EH (cell line): Measurements from ENCODE around the gene CACNG6.
"Not testable (repeated sequence)": the region's sequence is repeated elsewhere in the genome, so short reads cannot be mapped to it uniquely, and the experiment has no call there.

Experiments
- DNase-seq: peaks from one replicate; pipeline ENCODE4 v3.0.0-alpha.2; 2015; ENCODE audit warnings: low read depth

The CACNG6 gene

GRCh38 chr19:54002495-54003315 lies 11.3 kb downstream of the CACNG6 start:
- DNase-seq = no peak

DNA sequence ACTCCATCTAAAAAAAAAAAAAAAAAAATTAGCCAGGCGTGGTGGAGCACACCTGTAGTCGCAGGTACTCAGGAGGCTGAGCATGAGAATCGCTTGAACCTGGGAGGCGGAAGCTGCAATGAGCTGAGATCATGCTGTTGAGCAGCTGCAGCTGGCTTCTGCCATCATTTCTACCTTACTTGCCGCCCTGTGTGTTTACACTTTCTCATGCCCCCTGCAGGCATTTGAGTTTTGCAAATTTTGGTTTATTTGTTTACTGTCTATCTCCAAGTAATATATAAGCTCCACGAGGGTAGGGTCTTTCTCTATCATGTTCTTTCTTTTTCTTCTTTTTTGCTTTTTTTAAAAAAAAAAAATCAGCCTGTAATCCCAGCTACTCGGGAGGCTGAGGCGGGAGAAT lies 18.0 kb downstream of the CACNG6 start:
- no peak for DNase-seq

DNA sequence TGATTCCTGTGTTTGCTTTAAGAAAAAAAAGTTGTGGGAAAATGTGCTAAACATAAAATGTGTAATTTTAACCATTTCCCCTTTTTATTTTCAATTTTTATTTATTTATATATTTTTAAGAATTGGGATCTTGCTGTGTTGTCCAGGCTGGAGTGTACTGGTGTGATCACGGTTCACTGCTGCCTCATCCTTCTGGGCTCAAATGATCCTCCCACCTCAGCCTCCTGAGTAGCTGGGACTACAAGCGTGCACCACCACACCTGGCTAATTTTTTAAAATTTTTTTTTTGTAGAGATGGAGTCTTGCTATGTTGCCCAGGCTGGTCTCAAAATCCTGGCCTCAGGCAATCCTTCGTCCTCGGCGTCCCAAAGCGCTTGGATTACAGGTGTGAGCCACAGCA lies 19.0 kb downstream of the CACNG6 start:
- no peak for DNase-seq

DNA sequence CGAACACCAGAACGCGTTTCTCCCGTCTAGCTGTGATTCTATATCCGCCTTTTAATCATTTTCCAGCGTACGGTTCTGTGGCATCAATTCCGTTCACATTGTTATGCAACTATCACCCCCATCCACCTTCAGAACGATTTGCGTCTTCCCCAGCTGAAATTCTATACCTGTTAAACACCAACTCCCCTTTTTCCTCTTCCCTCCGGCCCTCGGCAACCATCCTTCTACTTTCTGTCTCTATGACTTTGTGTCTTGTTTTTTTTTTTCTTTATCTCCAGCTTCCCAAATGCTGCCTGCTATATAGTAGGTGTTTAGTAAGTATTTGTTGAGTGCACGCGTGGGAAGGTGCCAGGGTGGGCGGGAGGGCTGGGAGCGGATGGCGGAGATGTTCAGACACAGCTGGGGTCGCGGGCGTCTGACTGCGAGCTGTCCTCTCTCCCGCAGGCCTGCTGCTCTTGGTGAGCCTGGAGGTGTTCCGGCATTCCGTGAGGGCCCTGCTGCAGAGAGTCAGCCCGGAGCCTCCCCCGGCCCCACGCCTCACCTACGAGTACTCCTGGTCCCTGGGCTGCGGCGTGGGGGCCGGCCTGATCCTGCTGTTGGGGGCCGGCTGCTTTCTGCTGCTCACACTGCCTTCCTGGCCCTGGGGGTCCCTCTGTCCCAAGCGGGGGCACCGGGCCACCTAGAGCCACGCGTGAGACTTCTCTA lies 20.2 kb downstream of the CACNG6 start:
- DNase-seq = no peak

- no peak for DNase-seq
These were observed 22.4 kb downstream of the CACNG6 start for GRCh38 chr19:54013866-54014265.

DNA sequence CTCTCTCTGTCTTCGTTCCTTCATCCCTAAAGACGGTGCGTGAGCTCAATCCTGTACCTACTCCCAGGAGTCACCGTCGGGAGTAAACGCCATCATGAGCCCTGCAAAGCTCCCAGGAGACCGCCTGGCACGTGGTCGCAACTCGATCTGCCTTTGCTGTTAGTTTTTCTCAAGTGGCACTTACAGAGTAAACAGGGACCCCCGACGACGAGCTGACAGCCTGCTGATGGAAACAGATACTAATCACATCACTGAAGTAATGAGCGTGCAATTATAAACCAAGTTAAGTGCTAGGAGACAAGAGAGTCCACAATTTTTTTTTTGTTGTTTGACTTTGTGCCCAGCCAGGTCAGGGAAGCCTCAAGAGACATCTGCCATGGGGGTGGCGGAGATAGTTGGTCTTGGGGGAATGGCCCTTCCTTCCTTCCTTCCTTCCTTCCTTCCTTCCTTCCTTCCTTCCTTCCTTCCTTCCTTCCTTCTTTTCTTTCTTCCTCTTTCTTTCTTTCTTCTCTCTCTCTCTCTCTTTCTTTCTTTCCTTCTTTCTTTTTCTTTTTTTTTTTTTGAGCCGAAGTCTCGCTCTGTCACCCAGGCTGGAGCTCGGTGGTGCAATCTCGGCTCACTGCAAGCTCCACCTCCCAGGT lies 23.6 kb downstream of the CACNG6 start:
- no peak for DNase-seq

- peak; percentile 59 for DNase-seq
These were observed 25.8 kb downstream of the CACNG6 start for GRCh38 chr19:54017261-54017660.

- DNase-seq = no peak
These were observed 29.9 kb downstream of the CACNG6 start for GRCh38 chr19:54021363-54021762.

GRCh38 chr19:54021932-54022331 lies 30.5 kb downstream of the CACNG6 start:
- DNase-seq = no peak

GRCh38 chr19:54023191-54023590 lies 31.8 kb downstream of the CACNG6 start:
- DNase-seq = peak; percentile 42

GRCh38 chr19:54024660-54025059 lies 33.2 kb downstream of the CACNG6 start:
- no peak for DNase-seq

DNA sequence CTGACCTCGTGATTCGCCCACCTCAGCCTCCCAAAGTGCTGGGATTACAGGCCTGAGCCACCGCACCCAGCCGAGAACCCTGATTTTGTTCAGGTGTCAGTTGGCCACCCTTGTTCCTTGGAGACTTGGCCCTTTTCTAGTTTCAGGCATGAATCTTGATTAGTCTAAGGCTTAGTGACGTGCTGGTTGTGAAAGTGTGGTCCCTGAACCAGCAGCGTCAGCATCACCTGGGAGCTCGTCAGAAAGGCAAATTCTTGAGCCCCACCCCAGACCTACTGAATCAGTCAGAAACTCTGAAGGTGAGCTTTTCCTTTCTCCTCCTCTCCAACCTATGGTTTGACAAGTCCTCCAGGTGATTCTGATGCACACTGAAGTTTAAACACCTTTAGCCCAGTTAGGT lies 35.2 kb downstream of the CACNG6 start:
- no peak for DNase-seq

DNA sequence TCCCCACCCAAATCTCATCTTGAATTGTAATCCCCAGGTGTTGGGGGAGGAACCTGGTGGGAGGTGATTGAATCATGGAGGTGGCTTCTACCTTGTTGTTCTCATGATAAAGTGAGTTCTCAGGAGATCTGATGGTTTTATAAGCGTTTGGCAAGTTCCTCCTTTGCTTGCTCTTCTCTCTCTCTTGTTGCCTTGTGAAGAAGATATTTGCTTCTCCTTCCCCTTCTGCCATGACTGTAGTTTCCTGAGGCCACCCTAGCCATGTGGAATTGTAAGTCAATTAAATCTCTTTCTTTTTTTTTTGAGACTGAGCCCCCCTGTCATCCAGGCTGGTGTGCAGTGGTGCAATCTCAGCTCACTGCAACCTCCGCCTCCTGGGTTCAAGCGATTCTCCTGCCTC lies 37.9 kb downstream of the CACNG6 start:
- no peak for DNase-seq

DNA sequence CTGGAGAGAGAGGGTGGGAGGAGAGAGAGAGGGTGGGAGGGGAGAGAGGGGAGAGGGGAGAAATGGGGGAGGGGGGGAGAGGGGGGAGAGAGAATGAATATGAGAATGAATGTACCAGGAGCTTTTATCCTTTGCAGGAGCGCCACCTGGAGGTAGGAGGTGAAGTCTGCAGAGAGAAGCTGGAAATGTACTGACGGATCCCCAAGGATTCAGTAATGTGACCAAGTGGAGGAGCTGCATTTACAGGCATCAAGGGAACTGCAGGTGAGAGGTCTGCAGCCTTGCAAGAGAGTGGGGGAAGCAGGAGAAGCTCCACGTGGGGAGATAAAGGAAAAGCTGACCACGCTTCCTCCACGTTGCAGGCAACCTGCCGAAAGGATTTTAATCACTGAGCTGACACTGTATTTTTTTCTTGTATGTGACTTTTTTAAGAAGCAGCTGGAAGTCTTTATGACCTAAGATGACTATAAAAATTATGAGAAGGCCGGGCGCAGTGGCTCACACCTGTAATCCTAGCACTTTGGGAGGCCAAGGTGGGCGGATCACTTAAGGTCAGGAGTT lies 38.6 kb downstream of the CACNG6 start:
- DNase-seq = peak; percentile 69

DNA sequence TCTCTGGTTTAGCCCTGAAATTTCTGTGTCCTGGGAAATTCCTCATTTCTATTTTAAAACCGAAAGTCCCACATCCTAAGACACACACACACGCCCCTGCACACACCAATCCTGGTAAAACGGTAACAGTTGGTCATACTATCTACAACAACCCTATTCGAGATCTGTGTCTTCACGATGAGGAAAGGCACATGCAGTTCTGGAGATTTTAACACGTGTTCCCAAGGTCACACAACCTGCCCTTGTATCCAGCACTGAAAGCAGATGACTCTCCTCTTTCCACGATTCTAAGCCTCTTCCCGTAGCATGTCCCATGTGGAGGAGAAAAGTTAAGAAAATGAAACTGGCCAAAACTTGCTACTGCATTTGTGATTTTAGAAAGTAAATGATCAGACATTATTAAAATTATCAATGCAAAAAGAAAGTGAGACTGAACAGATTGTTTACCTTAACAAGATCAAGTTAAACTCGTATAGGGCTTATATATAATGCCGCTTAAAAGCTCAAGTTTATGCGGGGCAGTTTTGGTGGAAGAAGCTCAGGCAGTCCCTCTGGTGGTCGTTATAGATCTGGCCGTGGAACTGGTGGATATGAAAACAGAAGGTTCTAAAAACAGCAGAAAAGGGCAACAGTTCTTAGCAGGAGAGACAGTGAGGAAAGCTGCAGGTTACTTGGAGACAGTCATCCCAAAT lies 39.6 kb downstream of the CACNG6 start:
- DNase-seq = peak; percentile 32

- peak; percentile 94 for DNase-seq
These were observed 44.1 kb downstream of the CACNG6 start for GRCh38 chr19:54035215-54036178.

DNA sequence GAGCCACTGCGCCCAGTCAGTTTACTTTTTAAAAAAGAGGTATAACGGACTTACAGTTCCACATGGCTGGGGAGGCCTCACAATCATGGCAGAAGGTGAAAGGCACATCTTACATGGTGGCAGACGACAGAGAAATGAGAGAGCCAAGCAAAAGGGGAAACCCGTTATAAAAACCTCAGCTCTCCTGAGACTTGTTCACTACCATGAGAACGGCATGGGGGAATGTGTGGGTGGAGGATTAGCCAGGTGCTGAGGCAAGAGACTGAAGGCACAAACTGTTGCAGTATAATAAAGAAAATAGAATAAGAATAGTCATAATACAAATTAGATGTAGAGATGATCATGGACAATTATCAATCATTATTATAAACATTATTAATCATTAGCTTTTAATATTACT lies 45.1 kb downstream of the CACNG6 start:
- not testable (repeated sequence) for DNase-seq

GRCh38 chr19:54040003-54040402 lies 48.6 kb downstream of the CACNG6 start:
- no peak for DNase-seq

- no peak for DNase-seq
These were observed 50.7 kb downstream of the CACNG6 start for GRCh38 chr19:54041969-54042606.

DNA sequence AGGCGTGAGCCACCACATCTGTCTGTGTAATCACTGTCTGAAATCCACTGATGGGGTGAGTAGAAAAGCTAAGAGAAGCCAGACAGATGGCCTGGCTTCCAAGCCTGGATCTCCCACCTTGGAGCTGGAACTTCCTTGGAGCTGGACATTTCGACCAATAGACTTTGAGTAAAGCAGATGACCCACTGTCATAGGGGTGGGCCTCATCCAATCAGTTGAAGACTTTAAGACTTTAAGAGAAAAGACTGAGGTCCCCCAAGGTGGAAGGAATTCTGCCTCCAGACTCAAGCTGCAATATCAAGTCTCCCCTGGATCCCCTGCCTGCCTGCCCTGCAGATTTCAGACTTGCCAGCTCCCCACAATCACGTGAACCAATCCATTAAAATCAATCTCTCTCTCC lies 51.6 kb downstream of the CACNG6 start:
- DNase-seq = no peak
